Eye (tissue), 1 donor: ENCODE results near the gene CD40LG.

Experiments used
- DNase-seq: peaks from one replicate; pipeline ENCODE4 v3.0.0-alpha.2; 2015

The CD40LG gene

DNA sequence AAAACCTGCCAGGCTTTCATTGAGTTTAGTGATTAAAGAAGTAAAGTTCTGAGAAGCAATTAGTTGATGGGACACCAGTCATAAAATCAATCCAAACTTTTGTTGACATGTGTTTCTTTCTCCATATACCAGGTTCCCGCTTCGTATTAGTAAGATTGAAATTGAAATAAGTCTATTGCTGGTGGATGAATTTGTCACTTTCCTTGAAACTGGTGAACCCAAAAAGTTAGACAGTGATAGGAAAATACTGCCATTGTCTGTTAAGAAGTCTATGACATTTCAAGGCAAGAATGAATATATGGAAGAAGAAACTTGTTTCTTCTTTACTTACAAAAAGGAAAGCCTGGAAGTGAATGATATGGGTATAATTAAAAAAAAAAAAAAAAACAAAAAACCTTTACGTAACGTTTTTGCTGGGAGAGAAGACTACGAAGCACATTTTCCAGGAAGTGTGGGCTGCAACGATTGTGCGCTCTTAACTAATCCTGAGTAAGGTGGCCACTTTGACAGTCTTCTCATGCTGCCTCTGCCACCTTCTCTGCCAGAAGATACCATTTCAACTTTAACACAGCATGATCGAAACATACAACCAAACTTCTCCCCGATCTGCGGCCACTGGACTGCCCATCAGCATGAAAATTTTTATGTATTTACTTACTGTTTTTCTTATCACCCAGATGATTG is at the start of gene CD40LG:
TSS of gene CD40LG (plus strand) at position 482 of the 684 bp plus-strand sequence. CDS start at position 573, 91 bp downstream.
- DNase-seq = no peak

GRCh38 chrX:136598631-136599030 is 49.3 kb upstream of the CD40LG start:
- no peak for DNase-seq

DNA sequence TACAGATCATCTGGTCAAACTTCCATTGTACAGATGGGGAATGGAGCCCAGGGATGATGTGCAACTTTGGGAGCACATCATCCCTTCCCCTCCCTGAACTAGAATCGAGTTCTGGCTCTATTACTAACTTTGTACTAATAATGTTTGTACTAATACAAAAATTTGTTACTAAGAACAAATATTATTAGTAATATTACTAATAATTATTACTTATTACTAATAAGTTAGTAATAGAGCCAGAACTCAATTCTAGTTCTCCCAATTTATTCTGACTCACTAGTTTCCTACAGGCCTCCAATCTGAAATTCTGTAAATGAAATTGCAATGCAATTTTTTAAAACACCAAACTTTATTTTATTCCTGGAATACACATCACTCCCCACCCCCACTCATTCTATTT is 47.9 kb upstream of the CD40LG start:
- DNase-seq = no peak

DNA sequence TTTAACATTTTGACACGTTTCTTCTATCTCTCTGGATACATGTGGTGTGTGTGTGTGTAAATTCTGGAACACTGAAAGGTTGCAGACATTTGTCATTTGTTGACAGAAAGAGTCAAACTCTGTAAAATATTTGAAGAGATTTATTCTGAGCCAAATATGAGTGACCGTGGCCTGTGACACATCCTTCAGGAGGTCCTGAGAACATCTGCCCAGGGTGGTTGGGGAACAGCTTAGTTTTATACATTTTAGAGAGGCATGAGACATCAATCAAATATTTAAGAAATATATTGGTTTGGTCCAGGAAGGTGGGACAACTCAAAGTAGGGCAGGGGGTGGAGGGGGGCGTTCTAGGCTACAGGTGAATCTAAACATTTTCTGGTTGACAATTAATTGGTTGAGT is 40.7 kb upstream of the CD40LG start:
- no peak for DNase-seq

DNA sequence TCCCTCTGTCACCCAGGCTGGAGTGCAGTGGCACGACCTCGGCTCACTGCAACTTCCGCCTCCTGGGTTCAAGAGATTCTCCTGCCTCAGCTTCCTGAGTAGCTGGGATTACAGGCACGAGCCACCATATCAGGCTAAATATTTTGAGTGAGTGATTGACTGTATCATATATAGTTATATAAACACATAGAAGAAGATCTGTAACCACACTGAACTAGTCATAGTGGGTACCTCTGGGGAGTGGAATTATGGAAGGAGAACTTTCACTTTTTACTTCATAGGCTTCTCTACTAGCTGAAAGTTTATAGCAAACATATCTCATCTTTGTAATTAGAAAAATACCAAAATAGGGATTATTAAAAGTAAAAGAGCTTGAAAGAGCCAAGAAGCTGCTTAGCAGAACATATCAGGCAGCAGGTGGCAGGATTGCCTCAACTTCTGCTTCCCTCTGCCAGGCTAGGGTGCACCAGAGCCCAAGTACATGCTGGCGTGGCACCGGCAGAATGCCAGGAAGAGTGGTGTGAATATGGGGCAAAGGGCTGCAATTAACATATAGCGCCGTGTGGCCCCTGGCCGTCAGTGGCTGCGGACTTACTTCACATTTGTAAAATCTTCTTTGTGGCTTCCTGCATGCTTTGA is 39.5 kb upstream of the CD40LG start:
- no peak for DNase-seq

DNA sequence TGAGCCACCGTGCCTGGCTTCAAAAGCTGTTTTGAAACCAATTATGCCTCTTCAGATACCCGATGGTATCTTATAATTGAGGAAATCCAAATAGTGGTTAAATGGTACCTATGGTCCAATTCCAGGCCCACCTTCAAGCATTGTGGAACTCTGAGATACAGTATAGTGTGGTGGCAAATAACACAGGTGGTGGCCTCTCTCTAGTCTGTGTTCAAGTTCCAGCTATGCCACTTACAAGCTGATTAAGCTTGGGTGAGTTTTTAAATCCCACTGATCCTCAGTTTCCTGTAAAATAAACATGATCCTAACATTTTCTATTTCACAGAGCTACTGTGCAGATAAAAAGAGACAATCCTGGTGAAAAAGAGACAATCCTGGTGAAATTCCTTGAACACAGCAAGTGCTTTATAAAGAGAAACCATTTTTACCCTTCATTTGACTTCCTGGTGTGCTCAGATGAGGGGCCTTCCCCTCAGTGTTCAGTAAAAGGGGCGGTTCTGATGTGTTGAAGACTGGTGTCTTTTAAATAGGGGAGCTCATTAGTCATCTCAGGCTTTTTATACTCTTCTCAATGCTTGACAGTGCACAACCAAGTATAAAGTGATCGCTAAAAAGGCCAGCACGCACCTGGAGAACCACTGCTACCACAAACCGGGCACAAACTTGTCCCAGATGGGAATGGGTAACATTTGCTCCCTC is 30.8 kb upstream of the CD40LG start:
- DNase-seq = no peak

- DNase-seq = no peak
These were observed 28.0 kb upstream of the CD40LG start for GRCh38 chrX:136619899-136620505.

DNA sequence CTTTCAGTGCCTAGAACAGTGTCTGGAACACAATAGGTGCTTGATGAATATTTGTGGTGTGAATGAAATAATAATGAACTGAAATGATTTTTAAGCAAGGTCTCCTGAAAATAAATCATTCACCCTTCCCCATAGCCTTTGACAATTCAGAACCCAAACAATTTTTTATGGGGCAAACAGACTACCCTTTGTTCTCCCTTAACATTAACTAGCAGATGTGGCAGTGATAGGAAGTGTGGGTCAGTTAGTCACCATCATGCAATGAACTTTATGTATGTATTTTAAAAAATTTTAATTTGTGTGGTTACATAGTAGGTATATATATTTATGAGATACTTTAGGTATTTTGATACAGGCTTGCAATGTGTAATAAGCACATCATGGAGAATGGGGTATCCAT is 27.2 kb upstream of the CD40LG start:
- no peak for DNase-seq

DNA sequence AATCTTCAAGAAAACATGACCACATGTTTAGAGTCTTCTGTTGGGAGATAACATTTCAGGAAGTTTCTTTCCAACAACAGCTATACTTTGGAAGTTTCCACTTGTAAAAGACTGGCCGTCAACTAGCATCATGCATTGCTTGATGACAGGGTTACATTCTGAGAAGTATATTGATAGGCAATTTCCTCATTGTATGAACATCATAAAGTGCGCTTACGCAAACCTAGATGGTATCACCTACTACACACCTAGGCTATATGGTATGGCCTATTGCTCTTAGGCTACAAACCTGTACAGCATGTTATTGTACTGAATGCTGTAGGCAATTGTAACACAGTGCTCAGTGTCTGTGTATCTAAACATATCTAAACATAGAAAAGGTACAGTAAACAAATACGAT is 25.4 kb upstream of the CD40LG start:
- no peak for DNase-seq

DNA sequence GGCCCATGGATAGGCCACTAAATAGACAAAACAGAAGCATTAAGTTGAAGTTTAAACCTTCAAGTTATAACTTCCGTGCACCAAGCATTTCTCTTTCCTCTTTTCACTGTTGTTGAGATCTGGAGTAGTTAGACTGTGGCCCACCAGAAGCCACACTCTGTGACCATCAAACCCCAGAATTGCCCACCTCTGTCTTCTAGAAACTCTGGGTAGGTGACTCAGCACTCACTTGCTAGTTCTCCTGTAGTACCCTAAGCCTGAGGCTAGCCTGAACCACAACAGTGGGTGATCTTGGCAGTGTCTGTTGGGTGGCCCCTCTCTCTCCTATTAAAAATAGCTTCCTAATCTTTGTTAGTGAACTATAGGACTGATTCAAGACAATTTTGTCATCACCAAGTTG is 24.6 kb upstream of the CD40LG start:
- no peak for DNase-seq

GRCh38 chrX:136625246-136625645 is 22.7 kb upstream of the CD40LG start:
- no peak for DNase-seq

DNA sequence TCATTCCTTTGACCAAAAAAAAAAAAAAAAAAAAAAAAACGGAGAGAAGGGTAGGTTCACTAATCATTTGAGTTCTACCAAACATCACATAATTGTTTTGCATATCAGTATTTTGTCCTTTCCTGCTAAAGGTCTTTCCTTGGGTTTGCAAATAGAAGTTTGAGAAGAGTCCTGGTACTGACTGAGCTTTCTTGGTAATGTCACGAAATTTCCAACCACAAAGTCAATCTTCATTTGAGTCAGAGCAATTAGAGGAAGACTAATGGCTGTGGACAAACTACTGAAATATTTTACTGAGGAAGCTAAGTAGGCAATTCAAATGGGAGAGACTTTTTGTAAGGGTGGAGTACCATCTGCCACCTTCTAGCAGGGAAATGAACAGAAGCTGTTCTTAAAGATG is 21.7 kb upstream of the CD40LG start:
- no peak for DNase-seq

GRCh38 chrX:136626891-136627290 is 21.1 kb upstream of the CD40LG start:
- no peak for DNase-seq

DNA sequence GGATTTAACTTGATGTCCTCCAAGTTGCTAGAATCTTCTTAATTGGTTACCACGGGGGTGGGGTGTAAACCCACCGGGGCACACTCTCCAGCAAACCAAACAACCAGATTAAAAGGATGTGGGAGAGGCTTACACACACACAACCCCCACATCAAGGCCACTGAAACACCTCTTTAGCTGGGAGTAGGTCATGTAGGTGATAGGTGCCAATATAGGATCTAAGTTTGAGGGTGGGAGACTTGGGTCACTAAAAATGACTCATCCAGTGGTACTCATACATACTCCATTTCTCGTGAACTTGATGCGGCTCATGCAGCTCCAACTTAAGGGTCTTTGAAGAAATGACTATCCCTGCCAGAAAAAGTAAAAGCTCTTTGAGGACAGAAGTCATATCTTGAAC is 20.5 kb upstream of the CD40LG start:
- DNase-seq = no peak

DNA sequence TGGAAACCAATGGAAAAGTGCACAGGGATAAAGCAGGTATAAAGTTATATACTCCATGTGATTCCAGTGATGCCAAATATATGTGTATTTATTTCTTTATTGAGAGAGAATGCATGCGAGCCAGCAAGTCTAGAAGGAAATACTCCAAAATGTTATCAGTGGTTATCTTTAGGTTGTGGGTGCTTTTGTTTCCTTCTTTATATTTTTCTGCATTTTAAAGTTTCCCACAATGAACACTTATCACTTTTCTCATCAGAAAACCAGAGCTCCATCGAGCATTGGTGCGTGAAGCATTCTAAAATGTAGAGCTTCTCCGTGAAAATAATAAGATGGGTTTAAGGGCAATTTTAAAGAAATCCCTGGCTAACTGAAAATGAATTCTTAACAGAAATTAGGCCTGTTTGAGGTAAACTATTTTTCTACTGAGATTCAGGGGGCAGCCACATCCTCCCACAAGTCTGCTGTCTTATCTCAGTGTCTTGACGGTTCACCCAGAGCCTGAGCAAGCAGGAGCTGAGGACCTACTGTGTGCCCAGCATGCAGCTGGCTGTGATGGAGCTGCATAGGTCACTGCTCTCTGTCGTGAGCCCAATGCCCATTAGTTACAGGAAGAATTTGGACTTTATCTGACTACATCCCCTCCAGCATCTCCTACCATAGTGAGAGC is 18.7 kb upstream of the CD40LG start:
- DNase-seq = no peak

DNA sequence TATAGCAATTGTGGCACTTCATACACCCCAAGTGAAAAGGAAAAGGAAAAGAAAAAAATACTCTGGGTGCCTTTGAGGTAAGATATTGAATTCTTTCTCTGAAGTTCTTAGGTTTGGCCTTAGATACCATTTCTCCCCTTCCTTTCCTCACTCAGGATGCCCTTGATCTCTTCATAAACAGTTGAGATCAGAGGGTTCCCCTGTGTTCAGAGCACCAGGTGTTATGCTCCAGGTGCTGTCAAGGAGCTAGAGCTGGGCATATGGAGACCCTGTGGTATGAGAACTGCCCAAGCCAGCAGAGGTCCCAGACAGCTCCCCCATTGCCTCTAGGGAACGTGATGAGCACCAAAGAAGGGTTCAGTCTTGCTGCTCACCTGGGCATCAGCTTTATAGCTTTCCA is 17.1 kb upstream of the CD40LG start:
- no peak for DNase-seq

DNA sequence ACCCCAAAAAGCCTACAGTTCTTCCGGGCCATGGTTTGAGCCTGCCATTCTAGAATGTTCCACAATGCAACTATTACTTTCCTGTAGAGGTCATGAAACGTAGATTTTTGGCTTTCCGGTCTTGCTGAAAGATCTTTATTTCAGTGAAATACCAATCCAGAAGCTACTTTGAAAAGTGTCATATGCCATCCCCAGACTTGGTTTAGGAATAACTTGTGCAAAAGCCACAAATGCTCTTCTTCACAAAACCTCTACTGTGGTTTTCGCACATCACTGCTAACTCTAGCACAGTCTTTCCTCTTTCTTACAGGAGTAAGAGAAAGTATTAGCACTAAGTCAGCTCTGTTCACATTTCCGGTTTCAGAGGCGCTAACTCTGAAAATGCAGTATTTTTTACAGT is 12.7 kb upstream of the CD40LG start:
- DNase-seq = no peak

DNA sequence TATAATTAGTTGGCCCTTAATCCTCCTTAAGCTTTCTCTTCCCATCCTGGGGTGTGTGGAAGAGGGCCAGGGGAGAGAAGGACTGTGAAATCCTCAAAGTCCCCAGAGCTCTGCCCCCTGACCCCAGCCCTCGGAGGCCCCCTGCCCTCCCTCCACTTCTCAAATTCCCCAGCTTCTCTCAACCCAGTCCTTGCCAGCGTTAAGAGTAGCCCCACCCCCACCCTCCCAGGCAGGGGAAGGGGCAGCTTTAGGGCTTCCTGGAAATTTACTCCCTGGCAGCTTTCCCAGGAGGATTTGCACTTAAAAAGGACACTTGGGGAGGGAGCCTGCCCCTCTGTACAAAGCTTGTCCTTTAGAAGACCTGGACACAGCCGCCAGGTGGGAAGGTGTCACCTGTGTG is 11.8 kb upstream of the CD40LG start:
- DNase-seq = no peak

- no peak for DNase-seq
These were observed 8.3 kb upstream of the CD40LG start for GRCh38 chrX:136639506-136640176.

DNA sequence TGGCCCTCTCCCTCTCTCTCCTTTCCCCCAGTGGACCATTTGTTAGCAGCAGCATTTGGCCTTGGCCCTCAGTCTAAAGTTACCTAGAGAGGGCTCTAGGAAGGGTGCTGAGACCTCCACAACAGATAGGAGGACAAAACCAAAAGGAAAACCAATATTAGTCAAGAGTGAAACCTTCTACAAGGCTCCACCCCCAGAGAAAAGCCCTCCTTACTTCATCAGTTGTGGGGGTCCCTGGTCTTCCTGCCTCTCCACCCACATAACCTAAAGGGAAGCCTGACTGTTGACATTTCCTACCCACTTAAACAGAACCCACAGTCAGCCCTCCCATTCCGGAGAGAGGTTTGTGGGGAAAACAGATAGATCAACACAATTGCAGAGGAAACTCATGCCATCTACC is 4.7 kb upstream of the CD40LG start:
- DNase-seq = no peak

- no peak for DNase-seq
These were observed 1.2 kb upstream of the CD40LG start for GRCh38 chrX:136646602-136647239.

DNA sequence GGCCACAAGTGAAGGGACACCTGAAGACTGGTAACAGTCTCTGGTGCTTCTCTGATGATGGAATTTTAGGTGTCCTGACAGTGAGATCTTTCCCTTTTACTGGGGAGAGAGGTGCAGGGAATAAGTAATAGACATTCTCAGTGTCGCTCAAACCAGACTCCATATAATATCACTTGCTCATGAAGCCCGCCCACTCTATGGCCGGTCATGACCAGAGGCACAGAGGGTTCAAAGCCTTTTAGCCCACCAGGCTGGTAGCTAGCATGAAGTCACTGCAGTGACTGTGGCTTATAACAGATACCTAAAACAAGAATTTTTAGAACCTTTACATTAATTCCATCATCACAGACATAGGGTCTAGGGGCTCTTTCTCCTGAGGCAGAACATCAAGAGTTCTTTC is 2.9 kb downstream of the CD40LG start:
- no peak for DNase-seq
